ENCODE measurements around the gene ACVR1B.

ACVR1B gene

GRCh38 chr12:51932218-51933076 lies 19.1 kb upstream of the ACVR1B start:
- H3K4me1 ChIP-seq (ENCODE audit: insufficient read depth, low read length): no peaks in the 10 kb centered on the region
- no peaks in the 10 kb centered on the region for H3K27me3 ChIP-seq (ENCODE audit: insufficient read depth, low read length)
- WGBS: 90% methylated on average over 4 of the region's 5 CpGs
- H3K9ac ChIP-seq (ENCODE audit: low read depth, low read length): no peak overlapping the region
- no peaks in the 10 kb centered on the region for H3K36me3 ChIP-seq (ENCODE audit: insufficient read depth, low read length)
- H3K27ac ChIP-seq (ENCODE audit: low read depth, low read length): no peak overlapping the region
- H3K9me3 ChIP-seq (ENCODE audit: insufficient read depth, low read depth, low read length): no peaks in the 10 kb centered on the region
- H3K4me3 ChIP-seq (ENCODE audit: low read length): no peak overlapping the region

- Histone ChIP-seq H3K9ac (ENCODE audit: low read depth, low read length) (no peak overlapping the region), H3K4me1 (ENCODE audit: insufficient read depth, low read length) (no peaks in the 10 kb centered on the region), H3K36me3 (ENCODE audit: insufficient read depth, low read length) (no peaks in the 10 kb centered on the region), H3K27ac (ENCODE audit: low read depth, low read length) (no peak overlapping the region), H3K9me3 (ENCODE audit: insufficient read depth, low read depth, low read length) (no peaks in the 10 kb centered on the region), H3K4me3 (ENCODE audit: low read length) (no peak overlapping the region), H3K27me3 (ENCODE audit: insufficient read depth, low read length) (no peaks in the 10 kb centered on the region)
- WGBS: 90% methylated on average over 4 of the region's 4 CpGs
Observed at GRCh38 chr12:51934080-51934479, 17.4 kb upstream of the ACVR1B start.

- H3K4me1 ChIP-seq (ENCODE audit: insufficient read depth, low read length): no peaks in the 10 kb centered on the region
- H3K27ac ChIP-seq (ENCODE audit: low read depth, low read length): no peak overlapping the region
- no peaks in the 10 kb centered on the region for H3K9me3 ChIP-seq (ENCODE audit: insufficient read depth, low read depth, low read length)
- H3K9ac ChIP-seq (ENCODE audit: low read depth, low read length): no peak overlapping the region
- no peaks in the 10 kb centered on the region for H3K36me3 ChIP-seq (ENCODE audit: insufficient read depth, low read length)
- WGBS: 65% methylated on average over 2 of the region's 2 CpGs
- no peak overlapping the region for H3K4me3 ChIP-seq (ENCODE audit: low read length)
- H3K27me3 ChIP-seq (ENCODE audit: insufficient read depth, low read length): no peaks in the 10 kb centered on the region
Observed at GRCh38 chr12:51937926-51938325, 13.6 kb upstream of the ACVR1B start.

- Histone ChIP-seq H3K27ac (ENCODE audit: low read depth, low read length) (no peak overlapping the region), H3K9ac (ENCODE audit: low read depth, low read length) (no peak overlapping the region), H3K36me3 (ENCODE audit: insufficient read depth, low read length) (no peaks in the 10 kb centered on the region), H3K4me1 (ENCODE audit: insufficient read depth, low read length) (no peaks in the 10 kb centered on the region), H3K4me3 (ENCODE audit: low read length) (no peak overlapping the region), H3K27me3 (ENCODE audit: insufficient read depth, low read length) (no peaks in the 10 kb centered on the region), H3K9me3 (ENCODE audit: insufficient read depth, low read depth, low read length) (no peaks in the 10 kb centered on the region)
- WGBS: 89% methylated on average over 5 of the region's 6 CpGs
Observed at GRCh38 chr12:51938726-51939125, 12.8 kb upstream of the ACVR1B start.

GRCh38 chr12:51941011-51941581 lies 10.4 kb upstream of the ACVR1B start:
- no peaks in the 10 kb centered on the region for H3K27me3 ChIP-seq (ENCODE audit: insufficient read depth, low read length)
- peaks cover 11% of the 10 kb centered on the region for H3K9me3 ChIP-seq (ENCODE audit: insufficient read depth, low read depth, low read length)
- no peak overlapping the region for H3K27ac ChIP-seq (ENCODE audit: low read depth, low read length)
- H3K4me1 ChIP-seq (ENCODE audit: insufficient read depth, low read length): no peaks in the 10 kb centered on the region
- no peak overlapping the region for H3K4me3 ChIP-seq (ENCODE audit: low read length)
- H3K36me3 ChIP-seq (ENCODE audit: insufficient read depth, low read length): no peaks in the 10 kb centered on the region
- no peak overlapping the region for H3K9ac ChIP-seq (ENCODE audit: low read depth, low read length)
- WGBS: 81% methylated on average over 15 of the region's 15 CpGs

- Histone ChIP-seq H3K9me3 (ENCODE audit: insufficient read depth, low read depth, low read length) (peaks cover 11% of the 10 kb centered on the region), H3K4me3 (ENCODE audit: low read length) (no peak overlapping the region), H3K27ac (ENCODE audit: low read depth, low read length) (no peak overlapping the region), H3K36me3 (ENCODE audit: insufficient read depth, low read length) (no peaks in the 10 kb centered on the region), H3K27me3 (ENCODE audit: insufficient read depth, low read length) (no peaks in the 10 kb centered on the region), H3K4me1 (ENCODE audit: insufficient read depth, low read length) (no peaks in the 10 kb centered on the region), H3K9ac (ENCODE audit: low read depth, low read length) (no peak overlapping the region)
- 84% methylated on average over 4 of the region's 4 CpGs for WGBS
Observed at GRCh38 chr12:51941604-51942003, 9.9 kb upstream of the ACVR1B start.

GRCh38 chr12:51942056-51942455 lies 9.4 kb upstream of the ACVR1B start:
- no peaks in the 10 kb centered on the region for H3K36me3 ChIP-seq (ENCODE audit: insufficient read depth, low read length)
- no peak overlapping the region for H3K9ac ChIP-seq (ENCODE audit: low read depth, low read length)
- no peak overlapping the region for H3K4me3 ChIP-seq (ENCODE audit: low read length)
- peaks cover under 1% of the 10 kb centered on the region; the same call in 1 of the 2 replicates for H3K27me3 ChIP-seq (ENCODE audit: insufficient read depth, low read length)
- no peak overlapping the region for H3K27ac ChIP-seq (ENCODE audit: low read depth, low read length)
- no peaks in the 10 kb centered on the region for H3K4me1 ChIP-seq (ENCODE audit: insufficient read depth, low read length)
- WGBS: 92% methylated on average over 7 of the region's 7 CpGs
- H3K9me3 ChIP-seq (ENCODE audit: insufficient read depth, low read depth, low read length): peaks cover 11% of the 10 kb centered on the region

- Histone ChIP-seq H3K27ac (ENCODE audit: low read depth, low read length) (no peak overlapping the region), H3K4me3 (ENCODE audit: low read length) (no peak overlapping the region), H3K4me1 (ENCODE audit: insufficient read depth, low read length) (no peaks in the 10 kb centered on the region), H3K9me3 (ENCODE audit: insufficient read depth, low read depth, low read length) (peaks cover 11% of the 10 kb centered on the region), H3K27me3 (ENCODE audit: insufficient read depth, low read length) (peaks cover 5% of the 10 kb centered on the region), H3K9ac (ENCODE audit: low read depth, low read length) (no peak overlapping the region), H3K36me3 (ENCODE audit: insufficient read depth, low read length) (no peaks in the 10 kb centered on the region)
- 96% methylated on average over 6 of the region's 6 CpGs for WGBS
Observed at GRCh38 chr12:51942501-51943000, 8.9 kb upstream of the ACVR1B start.

- WGBS: 92% methylated on average over 2 of the region's 2 CpGs
- H3K4me3 ChIP-seq (ENCODE audit: low read length): no peak overlapping the region
- H3K27me3 ChIP-seq (ENCODE audit: insufficient read depth, low read length): peaks cover 12% of the 10 kb centered on the region
- no peak overlapping the region for H3K9ac ChIP-seq (ENCODE audit: low read depth, low read length)
- H3K9me3 ChIP-seq (ENCODE audit: insufficient read depth, low read depth, low read length): peaks cover 11% of the 10 kb centered on the region
- H3K4me1 ChIP-seq (ENCODE audit: insufficient read depth, low read length): no peaks in the 10 kb centered on the region
- H3K27ac ChIP-seq (ENCODE audit: low read depth, low read length): no peak overlapping the region
- H3K36me3 ChIP-seq (ENCODE audit: insufficient read depth, low read length): no peaks in the 10 kb centered on the region
Observed at GRCh38 chr12:51943346-51943745, 8.2 kb upstream of the ACVR1B start.

- 100% methylated on average over 1 of the region's 1 CpG for WGBS
- no peaks in the 10 kb centered on the region for H3K4me1 ChIP-seq (ENCODE audit: insufficient read depth, low read length)
- peaks cover 25% of the 10 kb centered on the region for H3K27me3 ChIP-seq (ENCODE audit: insufficient read depth, low read length)
Observed at GRCh38 chr12:51944608-51945233, 6.8 kb upstream of the ACVR1B start.

More at GRCh38 chr12:51944608-51945233, 6.8 kb upstream of the ACVR1B start:
- Histone ChIP-seq H3K36me3 (ENCODE audit: insufficient read depth, low read length) (no peaks in the 10 kb centered on the region), H3K9me3 (ENCODE audit: insufficient read depth, low read depth, low read length) (peaks cover 11% of the 10 kb centered on the region), H3K27ac (ENCODE audit: low read depth, low read length) (no peak overlapping the region), H3K4me3 (ENCODE audit: low read length) (no peak overlapping the region), H3K9ac (ENCODE audit: low read depth, low read length) (no peak overlapping the region)
